IMR-90 (cell line): ENCODE measurements around the gene C1orf167. TPM values are rescaled to one million over a fixed set of nuclear protein-coding genes. Genes with fewer than 3 reads are reported as not detected.

Experiments
- ATAC-seq: fragments of 200-7000 bp; cut with Tn5 transposase; 2 replicates; pipeline ENCODE4 v1.9.1; 2020; ENCODE audit warnings: low read depth, mild to moderate bottlenecking, moderate library complexity
- BruUV-seq: library from RNA; stranded (reverse); fragments of 400-500 nt; replicated peaks from 2 replicates; lab custom pipeline; 2021; lab: Mats Ljungman, UMichigan
- CTCF ChIA-PET: fragments of 300-600 bp; formaldehyde crosslinking; extraction: SDS; loops from one replicate; lab custom pipeline; 2021; ENCODE audit warnings: antibody characterized with exemption; lab: Yijun Ruan, JAX
- POLR2A ChIA-PET: fragments of 300-600 bp; sonication (Branson Sonifier 250); formaldehyde crosslinking; loops from one replicate; lab custom pipeline; 2022; ENCODE audit warnings: antibody characterized with exemption; ENCODE audit not compliant: unreplicated experiment; lab: Charles Lee
- DNase-seq: peaks from one replicate; pipeline ENCODE4 v3.0.0; 2013
- H2AFZ ChIP-seq: replicated peaks from 2 replicates; pipeline ENCODE3; 2013; ENCODE audit warnings: low read length, mild to moderate bottlenecking; ENCODE audit not compliant: poor library complexity
- H2AK5ac ChIP-seq: 2 replicates; pipeline ENCODE4 v1.6.1; 2013; ENCODE audit warnings: low read depth, low read length, inconsistent platforms
- H2AK9ac ChIP-seq: replicated peaks from 2 replicates; pipeline ENCODE3; 2013; ENCODE audit warnings: mild to moderate bottlenecking, low read depth, low read length, moderate library complexity; ENCODE audit not compliant: poor library complexity
- H2BK120ac ChIP-seq: 2 replicates; pipeline ENCODE4 v1.6.1; 2013; ENCODE audit warnings: low read depth, low read length, inconsistent platforms
- H2BK15ac ChIP-seq: 3 replicates; pipeline ENCODE4 v1.6.1; 2013; ENCODE audit warnings: low read depth, low read length, inconsistent platforms
- H2BK20ac ChIP-seq: 2 replicates; pipeline ENCODE4 v1.6.1; 2013; ENCODE audit warnings: low read depth, mild to moderate bottlenecking, inconsistent platforms, low read length, moderate library complexity
- H2BK5ac ChIP-seq: 2 replicates; pipeline ENCODE4 v1.6.1; 2013; ENCODE audit warnings: mild to moderate bottlenecking, low read depth, low read length, inconsistent platforms; ENCODE audit not compliant: poor library complexity, severe bottlenecking
- H3K14ac ChIP-seq: replicated peaks from 2 replicates; pipeline ENCODE4 v1.6.1; 2013; ENCODE audit warnings: low read depth, low read length, inconsistent platforms
- H3K18ac ChIP-seq: 2 replicates; pipeline ENCODE4 v1.6.1; 2013; ENCODE audit warnings: low read depth, low read length, control low read depth
- H3K23ac ChIP-seq: 2 replicates; pipeline ENCODE4 v1.6.1; 2013; ENCODE audit warnings: low read depth, low read length, inconsistent platforms
- H3K27ac ChIP-seq: 2 replicates; pipeline ENCODE4 v1.5.1; 2013; ENCODE audit warnings: mild to moderate bottlenecking, control low read depth, low read length; ENCODE audit not compliant: insufficient read depth
- H3K27me3 ChIP-seq: 2 replicates; pipeline ENCODE4 v1.6.1; 2013; ENCODE audit warnings: low read length; ENCODE audit not compliant: control insufficient read depth, insufficient read depth
- H3K36me3 ChIP-seq: 2 replicates; pipeline ENCODE4 v1.6.1; 2013; ENCODE audit warnings: low read length, mixed read lengths; ENCODE audit not compliant: control insufficient read depth, insufficient read depth
- H3K4ac ChIP-seq: 2 replicates; pipeline ENCODE4 v1.6.1; 2013; ENCODE audit warnings: low read depth, low read length, inconsistent platforms
- H3K4me1 ChIP-seq: 2 replicates; pipeline ENCODE4 v1.6.1; 2013; ENCODE audit warnings: low read length, mixed read lengths; ENCODE audit not compliant: control insufficient read depth, insufficient read depth
- H3K4me2 ChIP-seq: 2 replicates; pipeline ENCODE4 v1.6.1; 2013; ENCODE audit warnings: low read depth, mild to moderate bottlenecking, control low read depth, low read length, moderate library complexity
- H3K4me3 ChIP-seq: 2 replicates; pipeline ENCODE4 v1.5.1; 2013; ENCODE audit warnings: low read depth, mild to moderate bottlenecking, control low read depth, low read length, moderate library complexity; ENCODE audit not compliant: insufficient read depth
- H3K56ac ChIP-seq: 2 replicates; pipeline ENCODE4 v1.6.1; 2013; ENCODE audit warnings: low read length, inconsistent platforms; ENCODE audit not compliant: insufficient read depth; ENCODE audit errors: extremely low read depth
- H3K79me1 ChIP-seq, 2 experiments: 2 replicates each; pipeline ENCODE4 v1.6.1; 2013; ENCODE audit warnings: low read length in 2 of 2, inconsistent platforms in 1 of 2, low read depth in 1 of 2
- H3K9ac ChIP-seq: 2 replicates; pipeline ENCODE4 v1.6.1; 2013; ENCODE audit warnings: low read depth, low read length, control low read depth
- H3K9me1 ChIP-seq: 2 replicates; pipeline ENCODE4 v1.6.1; 2013; ENCODE audit warnings: low read length, inconsistent platforms; ENCODE audit not compliant: insufficient read depth
- H3K9me3 ChIP-seq: 2 replicates; pipeline ENCODE4 v1.6.1; 2013; ENCODE audit warnings: low read length; ENCODE audit not compliant: control insufficient read depth, insufficient read depth
- H4K20me1 ChIP-seq: 2 replicates; pipeline ENCODE4 v1.6.1; 2013; ENCODE audit warnings: low read length, inconsistent platforms; ENCODE audit not compliant: insufficient read depth
- H4K5ac ChIP-seq: 2 replicates; pipeline ENCODE4 v1.6.1; 2013; ENCODE audit warnings: mild to moderate bottlenecking, low read depth, low read length, control low read depth
- H4K8ac ChIP-seq, 2 experiments: 2 replicates each; pipeline ENCODE4 v1.6.1; 2013; ENCODE audit warnings: low read depth in 2 of 2, low read length in 2 of 2, control low read depth in 1 of 2, inconsistent platforms in 1 of 2
- H4K91ac ChIP-seq: 2 replicates; pipeline ENCODE4 v1.6.1; 2013; ENCODE audit warnings: low read depth, low read length, inconsistent platforms; ENCODE audit not compliant: insufficient read depth
- CHD1 ChIP-seq: IDR thresholded peaks from 2 replicates; pipeline ENCODE4 v1.6.1; 2012; ENCODE audit warnings: low read depth, low read length, improper control_type of control experiment
- FOS ChIP-seq: fragments of 150-350 bp; IDR thresholded peaks from 2 replicates; pipeline ENCODE4 v1.6.1; 2016; ENCODE audit warnings: low read depth, low read length
- POLR2A ChIP-seq: IDR thresholded peaks from 2 replicates; pipeline ENCODE4 v1.6.1; 2012; ENCODE audit warnings: mild to moderate bottlenecking, low read depth, low read length
- RCOR1 ChIP-seq: IDR thresholded peaks from 2 replicates; pipeline ENCODE4 v1.6.1; 2012; ENCODE audit warnings: mild to moderate bottlenecking, low read length, improper control_type of control experiment; ENCODE audit not compliant: insufficient replicate concordance
- RFX5 ChIP-seq: IDR thresholded peaks from 2 replicates; pipeline ENCODE4 v1.8.0; 2012; ENCODE audit warnings: low read depth, mild to moderate bottlenecking, low read length, moderate library complexity
- WGBS, 2 experiments: methylation state at CpG; one replicate each; pipeline versions ENCODE4 v1.1.5 to v1.1.7; 2013; ENCODE audit warnings: missing lambda C conversion rate in 2 of 2; ENCODE audit not compliant: insufficient read length in 1 of 2; ENCODE audit errors: extremely low coverage in 2 of 2; 5-methylcytosine and 5-hydroxymethylcytosine counted together
- dilution Hi-C: fragments of 300-500 bp; cut with HindIII; formaldehyde crosslinking; loops from one replicate; pipeline ENCODE4 v1.14.3; 2018; ENCODE audit warnings: low sequenced_read_pairs; ENCODE audit not compliant: unreplicated experiment
- in situ Hi-C: fragments of 300-500 bp; cut with MboI; formaldehyde crosslinking; loops from 3 replicates; pipeline ENCODE4 v1.14.3; 2019; ENCODE audit warnings: low sequenced_read_pairs, inconsistent platforms, mixed read lengths
- intact Hi-C: fragments of 100-400 bp; cut with micrococcal nuclease; formaldehyde crosslinking; loops from 2 replicates; pipeline ENCODE4 v1.10.0; 2022
- polyA plus RNA-seq, 3 experiments: library from polyadenylated mRNA; depleted of rRNA; stranded (reverse); fragments of >200 nt; gene quantifications; 2 replicates each; pipeline ENCODE4 v1.2.3, GENCODE V29; 2012; ENCODE audit warnings: low replicate concordance in 1 of 3
- total RNA-seq: library from RNA; depleted of rRNA; stranded (reverse); fragments of >200 nt; gene quantifications from 2 replicates; pipeline ENCODE4 v1.2.3, GENCODE V29; 2012
- TF ChIP-seq, protein P1 (sequence below): conservative IDR thresholded peaks from 2 replicates; pipeline ENCODE4 v1.5.1; 2012; ENCODE audit warnings: mild to moderate bottlenecking, low read depth, low read length, improper control_type of control experiment
- TF ChIP-seq, protein P2 (sequence below): fragments of 150-350 bp; IDR thresholded peaks from 2 replicates; pipeline ENCODE4 v1.6.1; 2016; ENCODE audit warnings: low read depth, mild to moderate bottlenecking, low read length, moderate library complexity, borderline replicate concordance

C1orf167 gene
- total and polyA plus RNA-seq, 2 of the 4 experiments (the other 2 are of a cell fraction): under 0.01 to 0.15 TPM

DNA sequence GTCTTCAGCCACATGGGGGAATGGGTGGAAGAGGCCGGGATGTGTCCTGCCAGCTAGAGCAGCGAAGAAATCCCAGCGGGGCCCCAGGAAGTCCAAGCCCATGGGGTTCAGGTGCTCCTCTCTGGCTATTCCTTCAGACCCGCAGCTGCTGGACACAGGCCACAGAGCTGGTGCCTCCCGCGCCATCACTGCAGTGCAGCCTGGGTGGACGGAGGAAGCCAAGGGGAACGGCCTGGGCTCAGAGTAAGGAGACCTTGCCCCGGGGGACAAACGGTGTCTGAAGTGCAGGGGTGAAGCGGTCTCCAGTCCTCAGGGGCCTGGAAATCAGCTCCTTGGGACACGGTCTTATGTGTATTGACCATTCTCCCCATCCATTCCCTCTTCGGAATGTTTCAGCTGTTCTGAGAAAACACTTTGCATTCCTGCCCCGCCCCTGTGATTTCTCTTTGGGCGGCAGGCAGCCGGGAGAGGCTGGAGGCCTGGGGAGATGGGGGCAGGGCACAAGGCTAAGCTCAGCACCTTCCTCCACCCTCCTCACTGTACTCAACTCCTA lies 25.3 kb downstream of the C1orf167 start:
- no peak overlapping the region for H3K4me3 ChIP-seq
- peak; percentile 34 for DNase-seq

More for the DNA sequence above, 25.3 kb downstream of the C1orf167 start:
- Histone ChIP-seq H2AK9ac (peak overlapping the region; percentile 98), H3K18ac (peak overlapping the region; percentile 47; the same call in 1 of the 2 replicates), H2BK5ac (peak overlapping the region; percentile 65), H3K56ac (no peak overlapping the region), H3K23ac (peak overlapping the region; percentile 21), H3K4me1 (peaks cover 37% of the 10 kb centered on the region), H2BK15ac (peak overlapping the region; percentile 19; the same call in 2 of the 3 replicates), H4K20me1 (no peaks in the 10 kb centered on the region), H2AFZ (peak overlapping the region; percentile 88), H3K9ac (peak overlapping the region; percentile 30; the same call in 1 of the 2 replicates), H2BK120ac (peak overlapping the region; percentile 81), H3K4ac (peak overlapping the region; percentile 91), H3K9me3 (no peaks in the 10 kb centered on the region), H2BK20ac (peak overlapping the region; percentile 65; the same call in 1 of the 2 replicates), H4K5ac (peak overlapping the region; percentile 62), H3K14ac (peak overlapping the region; percentile 80), H3K27ac (peak overlapping the region; percentile 73), H4K91ac (peak overlapping the region; percentile 97), H2AK5ac (peak overlapping the region; percentile 85), H3K9me1 (peaks cover 31% of the 10 kb centered on the region), H3K4me2 (peak overlapping the region; percentile 54), H3K79me1 (peaks cover 0 to 17% of the 10 kb centered on the region in 2 experiments; a peak in 2 of 4 replicates), H3K36me3 (peaks cover 15% of the 10 kb centered on the region; the same call in 1 of the 2 replicates), H4K8ac (peak overlapping the region; percentile 66 to 91), H3K27me3 (no peaks in the 10 kb centered on the region)
- intact Hi-C loops: no loop called here
- no TSS peak for BruUV-seq
- in situ Hi-C loops: no loop called here
- ChIA-PET POLR2A (no interaction called here), CTCF (interaction anchor here (0.5 to 1.1 kb wide), 4 partner anchors 10 to 1213 kb away, joined by 3 to 7 read pairs (median 4); no protein-coding TSS in a partner anchor)
- WGBS, 2 experiments: 23% methylated on average over 5 of the region's 16 CpGs; no CpG with 5 or more reads in 1 of the 2 experiments
- peak; percentile 64 for ATAC-seq
- dilution Hi-C loops: no loop called here
- TF ChIP-seq RCOR1: no peak
- TF ChIP-seq, protein P1, sequence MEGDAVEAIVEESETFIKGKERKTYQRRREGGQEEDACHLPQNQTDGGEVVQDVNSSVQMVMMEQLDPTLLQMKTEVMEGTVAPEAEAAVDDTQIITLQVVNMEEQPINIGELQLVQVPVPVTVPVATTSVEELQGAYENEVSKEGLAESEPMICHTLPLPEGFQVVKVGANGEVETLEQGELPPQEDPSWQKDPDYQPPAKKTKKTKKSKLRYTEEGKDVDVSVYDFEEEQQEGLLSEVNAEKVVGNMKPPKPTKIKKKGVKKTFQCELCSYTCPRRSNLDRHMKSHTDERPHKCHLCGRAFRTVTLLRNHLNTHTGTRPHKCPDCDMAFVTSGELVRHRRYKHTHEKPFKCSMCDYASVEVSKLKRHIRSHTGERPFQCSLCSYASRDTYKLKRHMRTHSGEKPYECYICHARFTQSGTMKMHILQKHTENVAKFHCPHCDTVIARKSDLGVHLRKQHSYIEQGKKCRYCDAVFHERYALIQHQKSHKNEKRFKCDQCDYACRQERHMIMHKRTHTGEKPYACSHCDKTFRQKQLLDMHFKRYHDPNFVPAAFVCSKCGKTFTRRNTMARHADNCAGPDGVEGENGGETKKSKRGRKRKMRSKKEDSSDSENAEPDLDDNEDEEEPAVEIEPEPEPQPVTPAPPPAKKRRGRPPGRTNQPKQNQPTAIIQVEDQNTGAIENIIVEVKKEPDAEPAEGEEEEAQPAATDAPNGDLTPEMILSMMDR: no peak
- no peak for TF ChIP-seq CHD1
- no peak for TF ChIP-seq RFX5
- no peak for TF ChIP-seq FOS
- TF ChIP-seq, protein P2, sequence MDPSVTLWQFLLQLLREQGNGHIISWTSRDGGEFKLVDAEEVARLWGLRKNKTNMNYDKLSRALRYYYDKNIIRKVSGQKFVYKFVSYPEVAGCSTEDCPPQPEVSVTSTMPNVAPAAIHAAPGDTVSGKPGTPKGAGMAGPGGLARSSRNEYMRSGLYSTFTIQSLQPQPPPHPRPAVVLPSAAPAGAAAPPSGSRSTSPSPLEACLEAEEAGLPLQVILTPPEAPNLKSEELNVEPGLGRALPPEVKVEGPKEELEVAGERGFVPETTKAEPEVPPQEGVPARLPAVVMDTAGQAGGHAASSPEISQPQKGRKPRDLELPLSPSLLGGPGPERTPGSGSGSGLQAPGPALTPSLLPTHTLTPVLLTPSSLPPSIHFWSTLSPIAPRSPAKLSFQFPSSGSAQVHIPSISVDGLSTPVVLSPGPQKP: no peak
- TF ChIP-seq POLR2A: no peak
